Activated CD4-positive, alpha-beta T cell treated with anti-CD3 and anti-CD28 coated beads, Interleukin-2, amount 50 U/mL, for 4 hours (primary cell): ENCODE measurements around the gene ZBTB47.

Experiments
- DNase-seq, 2 experiments: peaks; one replicate each; pipeline ENCODE4 v3.0.0-alpha.2; 2020

ZBTB47 gene

DNA sequence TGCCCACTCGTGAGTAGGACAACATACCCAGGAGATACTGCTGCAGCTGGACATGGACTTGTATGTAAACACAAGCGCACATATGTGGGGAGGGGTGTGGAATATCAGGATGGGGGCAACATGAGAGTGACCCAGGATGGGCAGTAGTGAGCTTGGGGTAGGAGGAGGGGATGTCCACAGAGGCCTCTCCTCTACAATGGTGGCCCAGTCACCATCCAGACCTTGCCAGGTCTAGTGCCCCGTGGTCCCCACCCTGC is 266 bp upstream of the ZBTB47 start:
- DNase-seq = no peak

DNA sequence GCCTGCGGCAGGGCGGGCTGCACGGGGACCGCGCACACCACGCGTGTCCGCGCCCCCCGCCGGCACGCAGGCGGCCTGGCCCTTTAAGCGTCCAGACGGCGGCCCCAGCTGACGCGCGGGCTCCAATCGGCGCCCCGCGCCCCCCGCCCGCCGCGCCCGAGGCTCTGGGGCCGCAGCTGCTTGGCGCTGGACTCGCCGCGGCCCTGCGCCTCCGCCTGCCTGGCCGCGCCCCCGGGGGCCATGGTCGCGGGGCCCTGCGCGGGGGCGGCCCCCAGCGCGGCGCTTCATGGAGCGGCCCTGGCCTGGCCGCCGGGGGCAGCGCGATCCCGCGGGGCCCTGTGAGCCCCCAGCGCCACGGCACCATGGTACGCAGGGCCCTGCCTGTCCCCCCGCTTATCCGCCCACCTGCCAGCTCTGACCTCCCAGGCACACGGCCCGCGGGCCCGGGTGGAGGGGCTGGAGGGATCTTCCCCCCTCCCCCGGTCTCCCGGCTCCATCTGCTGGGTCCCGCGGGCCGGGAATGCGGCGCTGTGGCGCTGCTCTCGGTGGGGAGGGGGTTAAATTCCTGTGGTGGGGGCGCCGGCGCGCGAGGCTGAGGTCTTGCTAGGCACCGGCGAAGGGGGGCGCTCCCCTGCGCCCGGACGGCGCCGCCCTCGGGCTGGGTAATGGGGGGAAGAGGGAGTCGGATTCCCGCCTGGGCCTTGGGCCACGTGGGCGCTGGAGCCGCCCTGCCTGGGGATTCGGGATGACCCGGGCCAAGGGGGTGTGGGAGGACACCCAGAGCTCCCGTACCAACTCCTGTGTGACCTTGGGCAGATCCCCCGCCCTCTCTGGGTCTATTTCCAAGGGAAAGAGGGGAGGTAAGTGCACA is 1.1 kb downstream of the ZBTB47 start:
- no peak for DNase-seq

DNA sequence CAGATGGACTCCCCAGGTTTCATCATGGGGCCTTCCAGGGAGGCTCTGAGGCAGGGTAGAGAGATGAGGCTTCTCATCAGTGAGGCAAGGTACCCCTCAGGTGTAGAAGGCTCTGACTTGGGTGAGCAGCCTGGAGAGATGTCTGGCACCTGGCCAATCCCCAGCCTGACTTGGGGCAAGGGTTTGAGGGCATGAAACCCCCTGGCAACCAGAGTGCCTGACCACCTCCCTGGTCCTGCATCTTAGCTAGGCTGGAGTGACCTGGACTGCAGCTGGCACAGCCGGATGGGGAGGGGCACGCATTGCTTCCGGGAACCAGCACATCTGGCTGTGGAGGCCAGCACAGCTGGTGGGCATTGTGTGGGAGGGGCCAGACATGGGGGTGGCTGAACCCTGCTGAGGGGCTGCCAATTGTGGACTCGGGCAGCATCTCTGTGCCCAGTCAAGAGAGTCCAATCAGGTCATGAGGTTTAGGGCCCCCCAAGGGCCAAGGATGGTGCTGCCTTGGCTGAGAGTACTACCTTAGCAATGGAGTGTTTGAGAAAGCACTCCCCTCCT is 1.9 kb downstream of the ZBTB47 start:
- DNase-seq = no peak

DNA sequence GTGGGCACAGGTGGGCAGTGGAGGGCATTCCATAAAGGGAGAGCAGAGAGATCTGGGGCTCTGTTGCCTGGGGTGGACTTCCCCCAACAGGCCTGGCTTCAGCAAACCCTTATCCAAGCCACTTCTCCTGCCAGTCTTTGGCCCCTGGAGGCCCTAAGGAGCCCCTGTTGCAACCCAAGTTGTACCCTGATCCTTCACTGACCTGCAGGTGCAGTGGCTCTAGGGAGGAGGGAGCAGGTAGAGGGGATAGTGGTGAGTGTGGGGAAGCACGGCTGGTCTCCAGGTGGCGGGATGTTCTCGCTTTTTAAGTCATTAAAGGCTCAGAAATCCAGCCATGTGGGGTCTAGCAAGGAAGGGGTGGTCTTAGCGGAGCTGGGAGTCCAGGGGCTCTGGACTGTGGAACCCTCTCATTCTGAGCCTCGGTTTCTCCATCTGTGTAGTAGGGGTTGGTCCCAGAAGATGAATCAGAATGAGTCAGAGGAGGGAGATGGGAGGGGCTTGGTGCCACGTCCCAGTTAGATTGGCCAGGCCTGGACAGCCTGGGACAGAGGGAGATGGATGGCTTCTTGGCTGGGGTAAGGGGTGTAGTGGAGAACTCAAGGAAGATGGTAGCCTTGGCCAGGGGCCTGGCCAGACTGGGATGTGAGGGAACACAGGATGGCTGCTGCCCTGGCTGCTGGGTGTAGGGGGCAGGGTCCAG is 2.6 kb downstream of the ZBTB47 start:
- DNase-seq = no peak

DNA sequence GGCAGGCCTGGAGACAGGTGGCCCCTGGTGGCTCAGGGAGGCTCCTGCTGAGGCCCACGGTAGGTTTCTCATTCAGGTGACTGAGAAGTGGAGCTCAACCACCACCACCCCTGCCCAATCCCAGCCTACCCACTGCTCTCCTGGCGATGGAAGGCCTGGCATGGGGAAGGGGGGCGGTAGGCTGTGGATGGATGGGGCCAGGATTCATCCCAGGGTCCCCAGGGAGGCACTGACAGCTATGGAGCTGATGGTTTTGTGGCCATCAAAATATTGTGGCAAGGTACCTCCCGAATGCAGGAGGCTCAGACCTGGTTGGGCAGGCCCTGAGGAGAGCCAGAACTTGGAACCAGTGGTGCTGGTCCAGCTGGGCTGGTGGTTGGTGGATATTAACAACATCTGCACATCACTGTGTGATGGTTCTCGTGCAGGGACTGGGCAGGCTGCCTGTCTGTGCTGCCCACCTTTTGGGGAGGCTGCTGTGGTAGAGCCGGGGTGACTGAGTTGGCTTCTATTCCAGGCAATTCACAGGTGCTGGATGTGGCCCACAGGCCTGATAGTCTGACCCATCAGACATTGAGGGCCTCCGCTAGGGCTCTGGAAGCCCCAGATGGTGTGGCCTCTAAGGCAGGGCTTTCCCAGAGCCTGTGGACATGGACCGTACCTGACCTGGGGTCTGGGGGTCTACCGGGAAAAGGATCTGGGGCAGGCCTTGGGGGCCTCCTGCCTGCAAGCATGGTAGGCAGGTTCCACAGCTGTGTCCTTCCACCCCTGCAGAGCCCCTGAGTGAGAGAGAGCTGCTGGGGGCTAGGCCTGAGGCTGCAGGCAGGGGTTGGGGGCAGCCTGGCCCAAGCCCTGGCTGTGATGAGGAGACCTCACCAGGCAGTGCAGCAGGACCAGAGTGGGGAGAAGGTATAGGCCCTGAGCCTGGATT is 3.4 kb downstream of the ZBTB47 start:
- DNase-seq = no peak

DNA sequence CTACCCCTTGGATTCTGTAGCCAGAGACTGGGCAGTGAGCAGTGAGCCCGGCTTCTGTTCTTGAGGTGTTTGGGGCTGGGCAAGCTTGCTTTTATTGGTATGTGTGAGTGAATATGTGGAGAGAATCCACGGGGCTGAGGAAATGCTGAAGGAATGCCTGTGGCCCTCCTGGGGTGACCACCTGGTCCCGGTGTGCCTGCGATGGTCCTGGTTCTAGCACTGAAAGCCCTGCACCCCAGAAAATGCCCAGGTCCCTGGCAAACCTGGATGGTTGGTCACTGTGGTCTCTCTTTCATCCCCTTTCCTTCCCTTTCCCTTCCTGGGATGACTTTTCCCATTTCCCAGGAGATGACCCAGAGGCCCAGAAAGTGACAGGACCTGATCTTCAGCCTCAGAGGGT is 4.2 kb downstream of the ZBTB47 start:
- DNase-seq = no peak

DNA sequence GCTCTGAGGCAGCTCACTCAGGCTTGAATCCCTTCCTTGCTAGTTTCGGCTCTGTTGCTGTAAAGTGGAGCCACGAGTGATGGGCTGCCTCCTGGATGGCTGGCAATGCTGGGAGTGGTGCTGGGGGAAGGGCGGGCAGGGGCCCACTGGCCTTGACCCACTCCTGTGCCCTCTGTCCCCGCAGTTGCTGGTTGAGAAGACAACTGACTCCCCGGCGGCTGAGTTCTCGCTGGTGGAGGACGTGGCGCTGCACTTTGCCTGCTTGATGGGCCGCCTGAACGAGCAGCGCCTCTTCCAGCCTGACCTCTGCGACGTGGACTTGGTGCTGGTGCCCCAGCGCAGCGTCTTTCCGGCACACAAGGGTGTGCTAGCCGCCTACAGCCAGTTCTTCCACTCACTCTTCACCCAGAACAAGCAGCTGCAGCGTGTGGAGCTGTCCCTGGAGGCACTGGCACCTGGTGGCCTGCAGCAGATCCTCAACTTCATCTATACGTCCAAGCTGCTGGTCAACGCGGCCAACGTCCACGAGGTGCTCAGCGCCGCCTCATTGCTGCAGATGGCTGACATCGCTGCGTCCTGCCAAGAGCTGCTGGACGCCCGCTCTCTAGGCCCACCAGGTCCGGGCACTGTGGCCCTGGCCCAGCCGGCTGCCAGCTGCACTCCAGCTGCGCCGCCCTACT is 4.7 kb downstream of the ZBTB47 start:
- DNase-seq = no peak

DNA sequence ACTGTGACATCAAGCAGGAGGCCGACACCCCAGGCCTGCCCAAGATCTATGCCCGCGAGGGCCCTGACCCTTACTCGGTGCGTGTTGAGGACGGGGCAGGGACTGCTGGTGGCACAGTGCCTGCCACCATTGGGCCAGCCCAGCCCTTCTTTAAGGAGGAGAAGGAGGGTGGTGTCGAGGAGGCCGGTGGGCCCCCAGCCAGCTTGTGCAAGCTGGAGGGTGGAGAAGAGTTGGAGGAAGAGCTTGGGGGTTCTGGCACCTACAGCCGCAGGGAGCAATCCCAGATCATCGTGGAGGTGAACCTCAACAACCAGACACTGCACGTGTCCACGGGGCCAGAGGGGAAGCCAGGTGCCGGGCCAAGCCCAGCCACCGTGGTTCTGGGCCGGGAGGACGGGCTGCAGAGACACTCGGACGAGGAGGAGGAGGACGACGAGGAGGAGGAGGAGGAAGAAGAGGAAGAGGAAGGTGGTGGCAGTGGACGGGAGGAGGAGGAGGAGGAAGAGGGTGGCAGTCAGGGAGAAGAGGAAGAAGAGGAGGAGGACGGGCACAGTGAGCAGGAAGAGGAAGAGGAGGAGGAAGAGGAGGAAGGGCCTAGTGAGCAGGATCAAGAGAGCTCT is 5.4 kb downstream of the ZBTB47 start:
- no peak for DNase-seq

DNA sequence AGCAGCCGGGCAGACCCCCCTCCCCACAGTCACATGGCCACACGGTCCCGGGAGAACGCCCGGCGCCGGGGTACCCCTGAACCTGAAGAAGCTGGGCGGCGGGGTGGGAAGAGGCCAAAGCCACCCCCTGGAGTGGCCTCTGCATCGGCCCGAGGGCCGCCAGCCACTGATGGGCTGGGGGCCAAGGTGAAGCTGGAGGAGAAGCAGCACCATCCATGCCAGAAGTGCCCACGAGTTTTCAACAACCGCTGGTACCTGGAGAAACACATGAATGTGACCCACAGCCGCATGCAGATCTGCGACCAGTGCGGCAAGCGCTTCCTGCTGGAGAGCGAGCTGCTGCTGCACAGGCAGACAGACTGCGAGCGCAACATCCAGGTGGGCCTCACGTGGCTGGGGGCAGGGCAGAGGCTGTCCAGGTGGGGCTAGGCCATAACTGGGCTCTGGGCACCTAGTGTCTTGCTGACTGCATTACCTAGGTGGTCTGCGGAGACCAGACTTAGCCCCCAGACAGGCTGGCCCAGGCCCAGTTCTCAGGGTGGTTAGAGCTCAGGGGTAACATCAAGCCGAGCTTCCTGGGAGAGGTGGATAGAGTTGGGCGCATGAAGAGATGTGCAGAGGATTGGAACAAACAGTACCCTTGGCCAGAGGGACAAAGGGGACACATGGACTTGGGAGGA is 6.1 kb downstream of the ZBTB47 start:
- no peak for DNase-seq

DNA sequence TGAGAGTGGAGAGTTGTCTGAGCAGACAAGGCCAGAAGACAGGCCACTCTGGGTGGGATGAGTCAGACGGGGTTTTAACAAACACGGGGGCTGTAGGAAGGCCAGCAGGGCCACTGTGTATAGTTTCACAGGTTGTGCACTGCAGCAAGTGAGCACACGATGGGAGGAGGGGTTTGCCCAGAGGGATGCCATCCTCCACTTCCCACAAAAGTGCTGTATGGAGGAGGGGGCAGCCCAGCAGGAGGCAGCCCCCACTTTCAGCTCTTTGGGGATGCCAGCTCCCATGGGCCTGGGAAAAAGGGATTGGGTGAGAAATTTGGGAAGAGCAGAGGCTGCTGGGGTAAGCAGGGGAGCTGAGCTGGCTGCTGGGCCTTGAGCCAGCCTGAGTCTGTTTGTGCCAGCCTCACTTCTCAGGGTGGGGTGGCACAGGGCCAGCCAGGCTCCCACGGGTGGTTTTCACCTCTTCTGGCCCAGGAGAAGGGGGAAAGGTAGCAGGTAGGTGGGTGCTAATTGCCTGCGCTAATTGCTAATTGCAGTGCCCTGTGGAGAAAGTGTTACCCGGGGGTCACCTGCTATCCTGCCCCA is 6.7 kb downstream of the ZBTB47 start:
- no peak for DNase-seq

DNA sequence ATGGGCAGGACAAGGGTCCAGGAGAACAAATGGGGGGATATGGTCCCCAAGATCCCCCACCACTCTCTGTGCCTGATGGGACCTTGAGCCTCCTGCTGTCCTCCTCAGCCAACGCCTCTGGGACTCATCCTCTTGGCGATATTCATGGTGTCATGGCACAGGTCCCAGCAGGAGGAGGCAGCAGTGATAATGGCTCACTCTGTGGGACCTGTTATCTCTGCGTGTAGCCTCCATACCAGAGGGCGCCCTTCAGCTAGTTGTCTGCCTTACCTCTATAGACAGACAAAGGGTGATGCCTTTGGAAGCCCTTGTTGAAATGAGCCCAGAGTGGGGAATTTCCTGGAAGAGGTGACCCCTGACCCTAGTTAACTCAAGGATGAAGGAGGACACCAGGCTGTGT is 7.4 kb downstream of the ZBTB47 start:
- no peak for DNase-seq

DNA sequence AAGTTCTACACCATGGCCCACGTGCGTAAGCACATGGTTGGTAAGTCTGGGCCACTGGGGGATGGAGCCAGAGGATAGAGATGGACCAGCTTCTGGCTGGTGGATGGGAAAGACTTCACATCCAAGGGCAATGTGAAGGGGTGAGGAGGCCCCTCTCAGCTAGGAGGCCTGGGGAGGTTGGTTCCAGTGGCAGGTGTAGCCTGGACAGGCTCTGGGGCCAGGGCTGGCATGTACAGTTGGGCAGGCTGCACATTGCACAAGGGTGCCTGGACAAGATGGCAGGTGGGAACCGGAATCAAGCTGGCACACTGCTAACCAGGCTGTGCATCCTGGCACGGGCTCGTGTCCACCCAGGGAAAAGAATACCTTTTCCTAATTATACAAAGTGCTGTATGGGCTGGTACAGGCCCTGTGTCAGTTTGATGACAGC is 8.1 kb downstream of the ZBTB47 start:
- no peak for DNase-seq

DNA sequence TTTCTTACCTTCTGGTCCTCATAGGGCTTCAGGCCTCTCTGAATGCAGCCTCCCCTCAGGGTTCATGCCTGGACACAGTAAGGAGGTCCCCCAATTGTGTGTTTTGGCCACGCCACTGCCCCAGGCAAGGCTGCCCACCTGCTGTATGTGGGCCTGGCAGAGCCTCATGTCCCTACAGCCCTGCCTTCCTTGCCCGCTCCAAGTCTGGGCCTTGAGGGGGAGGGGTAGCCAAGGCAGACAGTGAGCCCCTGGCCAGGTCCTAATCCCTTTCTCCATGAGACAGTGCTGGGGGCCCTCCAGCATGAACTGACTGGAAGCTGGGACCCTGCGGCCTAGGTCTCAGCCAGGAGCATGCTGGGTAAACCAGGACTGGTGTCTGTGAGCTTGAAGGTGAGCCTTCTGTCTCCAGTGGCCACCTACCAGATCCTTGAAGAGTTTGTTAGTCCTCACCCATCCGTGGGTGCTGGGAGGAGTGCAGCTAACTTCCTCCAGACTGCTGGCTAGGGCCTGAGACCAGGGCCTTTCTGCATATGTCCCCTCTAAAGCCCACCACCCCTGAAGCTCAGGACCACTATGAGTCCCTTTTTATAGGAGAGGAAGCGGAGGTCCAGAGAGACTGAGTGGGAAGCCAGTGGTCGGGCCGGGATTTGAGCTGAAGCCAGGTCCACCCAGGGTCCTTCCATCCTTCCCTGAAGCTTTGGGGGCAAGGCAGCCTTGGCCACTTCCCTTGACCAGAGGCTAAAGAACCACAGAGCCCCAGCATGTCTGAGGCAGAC is 8.7 kb downstream of the ZBTB47 start:
- DNase-seq = no peak

DNA sequence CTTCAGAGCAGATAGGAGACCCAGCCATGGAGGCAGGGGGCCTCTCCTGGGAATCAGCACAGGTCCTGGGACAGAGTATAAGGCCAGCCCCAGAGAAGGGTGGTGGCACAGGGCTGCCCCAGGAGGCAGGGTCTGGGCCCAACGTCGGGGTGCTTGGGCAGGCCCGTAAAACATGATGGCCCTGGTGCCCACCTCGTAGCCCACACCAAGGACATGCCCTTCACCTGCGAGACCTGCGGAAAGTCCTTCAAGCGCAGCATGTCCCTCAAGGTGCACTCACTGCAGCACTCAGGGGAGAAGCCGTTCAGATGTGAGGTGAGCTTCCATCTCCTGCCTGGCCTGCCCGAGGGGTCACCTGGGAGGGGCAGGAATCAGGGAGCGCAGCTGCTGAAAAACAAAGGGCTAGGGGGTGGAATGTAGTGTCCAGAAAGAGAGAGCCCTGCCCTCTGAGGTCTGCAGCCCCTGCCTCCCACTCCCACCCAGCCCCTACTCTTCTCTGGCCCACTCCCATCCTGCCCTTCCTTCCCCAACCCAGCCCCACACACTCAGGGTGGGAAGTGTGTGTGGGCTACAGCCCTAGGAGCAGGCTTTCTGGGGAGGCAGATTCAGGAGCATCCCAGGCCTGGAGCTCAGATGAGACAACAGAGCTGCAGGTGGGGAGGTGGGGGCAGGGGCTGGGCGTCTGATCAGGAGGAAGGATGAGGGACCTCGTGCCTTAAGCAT is 9.5 kb downstream of the ZBTB47 start:
- no peak for DNase-seq

DNA sequence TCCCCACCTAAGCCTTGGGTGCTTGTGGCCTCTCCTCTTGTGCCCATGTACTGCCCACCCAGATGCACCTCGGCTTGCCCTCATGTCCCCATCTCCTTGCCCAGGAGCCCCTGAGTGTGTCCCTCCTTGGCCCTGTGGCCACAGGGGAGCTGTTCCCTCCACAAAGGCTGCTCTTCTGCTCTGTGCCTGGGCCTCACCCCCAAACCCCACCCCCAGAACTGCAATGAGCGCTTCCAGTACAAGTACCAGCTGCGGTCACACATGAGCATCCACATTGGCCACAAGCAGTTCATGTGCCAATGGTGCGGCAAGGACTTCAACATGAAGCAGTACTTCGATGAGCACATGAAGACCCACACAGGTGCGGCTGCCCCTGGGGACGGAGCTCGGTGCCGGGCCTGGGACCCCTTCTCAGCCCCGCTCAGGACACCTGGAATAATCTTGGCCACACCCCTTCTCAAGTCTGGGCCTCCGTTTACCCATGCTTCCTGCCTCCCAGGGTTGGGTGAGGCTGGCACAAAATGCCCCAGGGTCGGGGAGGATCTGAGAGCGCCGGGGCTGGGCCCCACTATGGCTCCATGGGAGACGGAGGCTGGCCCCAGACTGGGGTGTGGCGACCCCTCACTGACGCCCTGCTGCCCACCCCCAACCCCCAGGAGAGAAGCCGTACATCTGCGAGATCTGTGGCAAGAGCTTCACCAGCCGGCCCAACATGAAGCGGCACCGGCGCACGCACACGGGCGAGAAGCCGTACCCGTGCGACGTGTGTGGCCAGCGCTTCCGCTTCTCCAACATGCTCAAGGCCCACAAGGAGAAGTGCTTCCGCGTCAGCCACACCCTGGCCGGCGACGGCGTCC is 10.3 kb downstream of the ZBTB47 start:
- DNase-seq = no peak

DNA sequence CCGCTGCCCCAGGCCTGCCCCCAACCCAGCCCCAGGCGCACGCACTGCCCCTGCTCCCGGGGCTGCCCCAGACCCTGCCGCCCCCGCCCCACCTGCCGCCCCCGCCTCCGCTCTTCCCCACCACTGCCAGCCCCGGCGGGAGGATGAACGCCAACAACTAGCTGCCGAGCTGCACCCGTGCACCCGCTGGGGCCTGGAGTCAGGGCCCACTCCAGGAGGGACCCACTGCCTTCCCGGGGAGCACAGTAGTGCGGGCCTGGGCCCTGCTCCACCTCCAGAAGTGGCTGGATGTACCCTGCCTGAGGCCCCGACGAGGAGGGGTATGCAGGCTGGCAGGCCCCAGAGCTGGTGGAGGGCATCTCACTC is 10.9 kb downstream of the ZBTB47 start:
- DNase-seq = no peak

DNA sequence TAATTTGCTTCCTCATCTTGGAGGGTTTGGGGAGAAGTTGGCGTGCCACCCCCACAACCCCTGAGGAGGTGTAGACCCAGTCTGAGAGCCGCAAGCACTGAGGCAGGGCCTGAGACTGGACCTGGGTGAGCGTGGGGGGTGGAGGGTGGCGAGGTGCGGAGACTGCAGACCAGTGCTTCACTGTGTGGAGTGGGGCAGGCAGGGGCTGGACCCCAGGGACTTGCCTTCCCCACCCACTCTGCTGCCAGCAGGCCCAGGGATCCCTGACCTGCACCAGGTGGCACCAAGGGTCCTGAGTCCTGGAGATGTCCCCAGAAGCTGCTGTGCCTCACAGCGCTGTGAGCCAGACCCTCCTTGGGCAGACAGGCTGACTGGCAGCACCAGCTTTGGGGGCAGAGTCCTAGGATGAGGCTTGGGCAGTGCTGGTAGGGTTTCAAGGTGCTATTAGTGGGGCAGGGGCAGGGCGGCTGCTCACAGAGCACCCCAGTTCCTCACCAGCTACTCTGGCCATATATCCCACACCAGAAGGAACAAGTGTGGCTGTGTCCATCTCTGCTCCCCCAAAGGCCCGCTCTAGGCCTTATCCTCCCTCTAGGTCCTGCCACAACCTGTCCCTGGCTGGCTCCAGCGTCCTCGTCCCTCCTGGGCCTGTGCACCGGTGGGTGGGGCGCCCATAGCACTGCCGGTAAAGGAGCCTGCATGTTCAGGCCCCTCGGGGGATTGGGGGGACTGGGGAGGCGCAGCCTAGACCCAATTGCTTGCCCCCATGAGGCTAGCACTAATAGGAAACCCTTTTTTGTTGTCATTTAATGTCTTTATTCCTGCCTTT is 11.8 kb downstream of the ZBTB47 start:
- no peak for DNase-seq

DNA sequence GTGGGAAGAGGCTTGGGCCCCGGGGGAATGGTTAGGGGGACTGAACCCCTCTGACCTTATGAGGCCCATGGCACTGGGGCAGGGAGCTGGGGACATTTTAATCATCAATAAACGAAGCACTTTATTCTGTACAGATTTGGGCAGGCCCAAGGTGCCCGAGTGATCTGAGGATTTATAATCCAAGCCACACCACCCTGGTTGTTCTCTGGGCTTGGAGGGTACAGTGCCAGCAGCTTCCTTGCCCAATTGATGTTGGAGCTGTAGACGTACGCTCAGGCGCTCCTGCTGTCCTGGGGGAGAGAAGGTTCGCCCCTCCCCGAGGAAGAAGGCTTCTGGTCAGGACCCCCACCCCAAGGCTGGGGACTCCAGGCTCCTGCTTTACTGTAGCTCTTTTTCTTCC is 12.5 kb downstream of the ZBTB47 start:
- DNase-seq = no peak
